ENCODE data around the gene TIAM2. TPM values are rescaled to one million over a fixed set of nuclear protein-coding genes. Genes with fewer than 3 reads are reported as not detected.

The TIAM2 gene
- total and polyA plus RNA-seq, 2 experiments from 2014 or later: 14.2 to 24.4 TPM

- TF ChIP-seq REST (IDR thresholded peaks at IDR 0.05; ENCODE audit: unreplicated experiment) (no peak), ZNF331 (CRISPR knock-in tag; IDR thresholded peaks at IDR 0.05; ENCODE audit: low read depth) (no peak), ZNF114 (CRISPR knock-in tag; IDR thresholded peaks at IDR 0.05) (no peak), EZH2phosphoT487 (IDR thresholded peaks at IDR 0.05; ENCODE audit: unreplicated experiment) (no peak), ETS1 (IDR thresholded peaks at IDR 0.05) (no peak), POLR2AphosphoS5 (IDR thresholded peaks at IDR 0.05; ENCODE audit: low read depth) (no peak), STAT1 (IDR thresholded peaks at IDR 0.05; ENCODE audit: unreplicated experiment) (no peak)
- TF ChIP-seq, protein P1, sequence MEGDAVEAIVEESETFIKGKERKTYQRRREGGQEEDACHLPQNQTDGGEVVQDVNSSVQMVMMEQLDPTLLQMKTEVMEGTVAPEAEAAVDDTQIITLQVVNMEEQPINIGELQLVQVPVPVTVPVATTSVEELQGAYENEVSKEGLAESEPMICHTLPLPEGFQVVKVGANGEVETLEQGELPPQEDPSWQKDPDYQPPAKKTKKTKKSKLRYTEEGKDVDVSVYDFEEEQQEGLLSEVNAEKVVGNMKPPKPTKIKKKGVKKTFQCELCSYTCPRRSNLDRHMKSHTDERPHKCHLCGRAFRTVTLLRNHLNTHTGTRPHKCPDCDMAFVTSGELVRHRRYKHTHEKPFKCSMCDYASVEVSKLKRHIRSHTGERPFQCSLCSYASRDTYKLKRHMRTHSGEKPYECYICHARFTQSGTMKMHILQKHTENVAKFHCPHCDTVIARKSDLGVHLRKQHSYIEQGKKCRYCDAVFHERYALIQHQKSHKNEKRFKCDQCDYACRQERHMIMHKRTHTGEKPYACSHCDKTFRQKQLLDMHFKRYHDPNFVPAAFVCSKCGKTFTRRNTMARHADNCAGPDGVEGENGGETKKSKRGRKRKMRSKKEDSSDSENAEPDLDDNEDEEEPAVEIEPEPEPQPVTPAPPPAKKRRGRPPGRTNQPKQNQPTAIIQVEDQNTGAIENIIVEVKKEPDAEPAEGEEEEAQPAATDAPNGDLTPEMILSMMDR (conservative IDR thresholded peaks at IDR 0.05; ENCODE audit: low read depth in 2 of 2): no peak
These were observed 36.0 kb downstream of the TIAM2 start (continued) for GRCh38 chr6:155031091-155031490.

- H3K36me3 Mint-ChIP-seq (ENCODE audit: low read depth): peaks cover 8% of the 10 kb centered on the region
- Histone ChIP-seq H3F3A (replicated peaks; ENCODE audit: low read depth) (peaks cover 9% of the 10 kb centered on the region; the same call in 1 of the 2 replicates), H3K4me3 (no peak overlapping the region), H3K79me2 (replicated peaks; ENCODE audit: insufficient read depth) (0 out of 2 replicates have a peak, but pooled peaks cover 7% of the 10 kb centered on the region), H4K20me1 (replicated peaks; ENCODE audit: insufficient read depth) (no peaks in the 10 kb centered on the region), H2AFZ (no peak overlapping the region), H3K4me1 (ENCODE audit: insufficient read depth) (no peaks in the 10 kb centered on the region), H3K9me2 (ENCODE audit: insufficient read depth) (no peaks in the 10 kb centered on the region), H3K36me3 (ENCODE audit: insufficient read depth) (no peaks in the 10 kb centered on the region), H3K27ac (ENCODE audit: low read depth) (peak overlapping the region; percentile 55; the same call in 1 of the 2 replicates), H3K4me2 (no peak overlapping the region), H3K27me3 (ENCODE audit: insufficient read depth) (no peaks in the 10 kb centered on the region)
- DNase-seq (ENCODE audit: low spot score): no peak
- H3K27ac Mint-ChIP-seq: no peak overlapping the region
- no peak for ATAC-seq
- peaks cover 12% of the 10 kb centered on the region for H3K9me3 Mint-ChIP-seq
- peaks cover 13% of the 10 kb centered on the region for H3K4me1 Mint-ChIP-seq
- H3K4me3 Mint-ChIP-seq: no peak overlapping the region
- H3K27me3 Mint-ChIP-seq (ENCODE audit: insufficient read depth, low read depth, poor library complexity): no peaks in the 10 kb centered on the region
- TF ChIP-seq, protein P1 (conservative IDR thresholded peaks at IDR 0.05; ENCODE audit: low read depth in 2 of 2): no peak
These were observed 38.1 kb downstream of the TIAM2 start for GRCh38 chr6:155033021-155033791.
